Activated T-cell treated with anti-CD3 and anti-CD28 coated beads, Interleukin-2, amount 50 U/mL, for 72 hours (primary cell): ENCODE measurements around the gene SELENOI. TPM values are rescaled to one million over a fixed set of nuclear protein-coding genes. Genes with fewer than 3 reads are reported as not detected.
A peak's percentile ranks its signal among the peaks of the same experiment; 100 is the strongest.

Source experiments
- ATAC-seq, 2 donors: fragments of 150-1000 bp; cut with Tn5 transposase; replicated peaks in 1 of 2; 2 replicates each; pipeline ENCODE4 v1.10.0; 2021; ENCODE audit warnings: moderate library complexity in 2 of 2, mild to moderate bottlenecking in 1 of 2
- DNase-seq, 2 donors: peaks; one replicate each; pipeline ENCODE4 v3.0.0; 2021 to 2022; ENCODE audit warnings: mixed read lengths in 1 of 2
- H3K27ac Mint-ChIP-seq: one replicate; pipeline ENCODE4 v1.8.0; 2022; ENCODE audit warnings: mild to moderate bottlenecking, moderate library complexity, mixed read lengths
- H3K27me3 Mint-ChIP-seq: one replicate; pipeline ENCODE4 v1.8.0; 2022; ENCODE audit warnings: low read depth, mixed read lengths
- H3K36me3 Mint-ChIP-seq, 2 donors: one replicate each; pipeline ENCODE4 v1.8.0; 2022; ENCODE audit warnings: mixed read lengths in 2 of 2, mild to moderate bottlenecking in 1 of 2; ENCODE audit not compliant: insufficient read depth in 2 of 2
- H3K4me1 Mint-ChIP-seq: one replicate; pipeline ENCODE4 v1.8.0; 2022; ENCODE audit warnings: low read depth, mixed read lengths
- H3K4me3 Mint-ChIP-seq, 2 donors: one replicate each; pipeline ENCODE4 v1.8.0; 2022; ENCODE audit warnings: mild to moderate bottlenecking in 2 of 2, mixed read lengths in 2 of 2, moderate library complexity in 2 of 2
- H3K9me3 Mint-ChIP-seq, 2 donors: one replicate each; pipeline ENCODE4 v1.8.0; 2022; ENCODE audit warnings: mixed read lengths in 2 of 2
- total RNA-seq, 2 donors: library from RNA; stranded (reverse); gene quantifications; one replicate each; pipeline ENCODE4 v1.2.3, GENCODE V29; 2022

Gene SELENOI
- total RNA-seq, 2 donors from 2014 or later, result 35.0 to 38.9 TPM

DNA sequence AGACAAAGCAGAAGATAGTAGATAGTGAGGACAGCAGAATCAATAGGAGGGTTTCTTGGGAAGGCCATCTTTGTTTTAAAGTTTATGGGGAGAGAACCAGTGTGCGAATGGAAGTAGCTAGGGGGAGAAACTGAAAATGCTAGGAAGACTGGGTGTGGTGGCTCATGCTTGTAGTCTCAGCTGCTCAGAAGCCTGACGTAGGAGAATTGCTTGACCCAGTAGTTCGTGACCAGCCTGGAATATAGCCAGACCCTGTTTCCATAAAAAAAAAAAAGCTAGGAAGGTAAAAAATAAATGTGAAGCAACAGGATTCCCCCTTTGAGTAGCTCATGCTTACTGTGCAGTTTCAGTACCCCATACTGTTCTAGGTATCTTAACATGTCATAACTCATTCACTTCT is 36.6 kb downstream of the SELENOI start:
- Mint-ChIP-seq H3K4me3 (no peak overlapping the region), H3K27ac (no peak overlapping the region), H3K9me3 (no peaks in the 10 kb centered on the region), H3K4me1 (peaks cover 7% of the 10 kb centered on the region), H3K27me3 (no peaks in the 10 kb centered on the region), H3K36me3 (peaks cover 6 to 29% of the 10 kb centered on the region in 2 donors)
- DNase-seq, result no peak
- ATAC-seq, result no peak

- Mint-ChIP-seq H3K27me3 (no peaks in the 10 kb centered on the region), H3K9me3 (no peaks in the 10 kb centered on the region), H3K4me1 (peaks cover 2% of the 10 kb centered on the region), H3K36me3 (peaks cover 6 to 21% of the 10 kb centered on the region in 2 donors), H3K4me3 (no peak overlapping the region), H3K27ac (peak overlapping the region; percentile 24)
- DNase-seq (no peak), ATAC-seq (no peak)
These were observed 38.2 kb downstream of the SELENOI start for GRCh38 chr2:26384183-26384582.

GRCh38 chr2:26384597-26384996 is 38.7 kb downstream of the SELENOI start:
- no peak for DNase-seq
- peaks cover 6 to 21% of the 10 kb centered on the region in 2 donors for H3K36me3 Mint-ChIP-seq
- no peak overlapping the region for H3K27ac Mint-ChIP-seq
- H3K9me3 Mint-ChIP-seq, result no peaks in the 10 kb centered on the region
- ATAC-seq, result no peak
- H3K4me1 Mint-ChIP-seq, result peaks cover 5% of the 10 kb centered on the region
- no peaks in the 10 kb centered on the region for H3K27me3 Mint-ChIP-seq
- H3K4me3 Mint-ChIP-seq, result no peak overlapping the region

DNA sequence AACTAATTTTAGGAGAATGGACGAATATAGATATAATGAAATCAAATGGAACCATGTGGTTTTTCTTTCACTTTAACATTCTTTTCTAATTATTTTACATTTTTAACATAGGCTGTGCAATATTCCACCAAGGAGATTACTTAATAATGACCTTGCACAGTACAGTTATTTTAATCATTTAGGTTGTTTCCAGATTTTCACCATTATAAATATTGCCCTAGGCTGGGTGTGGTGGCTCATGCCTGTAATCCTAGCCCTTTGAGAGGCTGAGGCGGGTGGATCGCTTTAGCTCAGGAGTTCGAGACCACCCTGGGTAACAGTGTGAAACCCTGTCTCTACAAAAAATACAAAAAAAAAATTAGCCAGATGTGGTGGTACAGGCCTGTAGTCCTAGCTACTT is 41.2 kb downstream of the SELENOI start:
- H3K4me3 Mint-ChIP-seq, result no peak overlapping the region
- peaks cover 4 to 26% of the 10 kb centered on the region in 2 donors for H3K36me3 Mint-ChIP-seq
- DNase-seq (no peak), ATAC-seq (no peak)
- H3K9me3 Mint-ChIP-seq, result no peaks in the 10 kb centered on the region
- H3K27ac Mint-ChIP-seq, result no peak overlapping the region
- H3K4me1 Mint-ChIP-seq, result peaks cover 11% of the 10 kb centered on the region
- H3K27me3 Mint-ChIP-seq, result no peaks in the 10 kb centered on the region

DNA sequence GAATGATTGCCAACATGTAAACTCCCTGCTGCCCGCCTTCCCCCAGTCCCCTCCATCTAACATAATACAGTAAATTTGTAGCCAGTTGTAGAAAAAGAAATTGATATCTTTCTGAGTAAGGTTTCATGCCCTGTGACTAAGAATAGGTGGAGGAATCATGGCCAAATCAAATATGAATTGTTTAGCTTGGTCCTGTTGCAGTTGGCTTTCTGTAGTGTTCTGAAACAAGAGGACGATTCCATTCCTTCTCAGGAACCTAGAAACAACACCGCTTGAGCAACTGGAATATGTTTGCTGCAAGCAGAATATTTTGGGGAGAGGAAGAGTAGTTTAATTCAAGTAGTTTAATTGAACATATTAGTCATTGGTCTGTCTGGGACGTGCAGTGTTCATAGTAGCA is 48.8 kb downstream of the SELENOI start:
- H3K4me1 Mint-ChIP-seq, result peaks cover 31% of the 10 kb centered on the region
- no peaks in the 10 kb centered on the region for H3K9me3 Mint-ChIP-seq
- DNase-seq, result no peak
- no peak overlapping the region for H3K27ac Mint-ChIP-seq
- no peak overlapping the region for H3K4me3 Mint-ChIP-seq
- no peaks in the 10 kb centered on the region for H3K27me3 Mint-ChIP-seq
- no peak for ATAC-seq
- peaks cover 0 to 7% of the 10 kb centered on the region in 2 donors for H3K36me3 Mint-ChIP-seq

- Mint-ChIP-seq H3K9me3 (no peaks in the 10 kb centered on the region), H3K4me1 (peaks cover 33% of the 10 kb centered on the region), H3K27ac (no peak overlapping the region), H3K27me3 (no peaks in the 10 kb centered on the region), H3K4me3 (no peak overlapping the region), H3K36me3 (peaks cover 0 to 3% of the 10 kb centered on the region in 2 donors)
- no peak for DNase-seq
- no peak for ATAC-seq
These were observed 49.5 kb downstream of the SELENOI start for GRCh38 chr2:26395394-26395793.

DNA sequence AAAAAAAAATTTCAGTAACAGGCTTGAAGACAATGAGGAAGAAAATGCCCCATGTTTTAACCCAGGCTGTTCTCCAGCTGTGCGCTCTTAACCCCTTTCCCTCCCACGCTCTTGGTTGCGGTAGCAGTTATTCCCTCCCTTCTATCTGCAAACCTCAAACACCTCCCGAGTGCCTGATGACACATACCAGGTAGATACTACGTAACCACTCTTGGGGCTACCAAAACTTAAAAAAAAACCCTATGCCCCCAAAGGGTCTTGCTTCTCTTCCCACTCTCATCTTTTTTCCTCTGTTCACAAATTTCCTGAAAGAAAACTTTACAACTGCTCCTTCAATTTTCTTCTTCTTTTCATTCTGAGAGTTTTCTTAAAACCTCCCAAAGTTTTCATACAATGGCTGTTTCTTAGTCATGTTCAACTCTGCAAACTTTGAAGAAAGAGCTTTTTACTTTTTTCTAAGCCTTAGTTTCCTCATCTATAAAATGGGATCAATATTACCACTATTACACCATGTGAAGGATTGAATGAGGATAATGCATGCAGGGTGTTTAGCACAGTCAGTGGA is 50.9 kb downstream of the SELENOI start:
- DNase-seq (peak; percentile 50 to 70), ATAC-seq (peak; percentile 95)
- Mint-ChIP-seq H3K9me3 (no peaks in the 10 kb centered on the region), H3K4me3 (peak overlapping the region; percentile 34 to 56), H3K4me1 (peaks cover 29% of the 10 kb centered on the region), H3K27me3 (no peaks in the 10 kb centered on the region), H3K36me3 (peaks cover 0 to 3% of the 10 kb centered on the region in 2 donors), H3K27ac (peak overlapping the region; percentile 45)

- Mint-ChIP-seq H3K4me1 (peaks cover 26% of the 10 kb centered on the region), H3K9me3 (no peaks in the 10 kb centered on the region), H3K4me3 (no peak overlapping the region), H3K36me3 (no peaks in the 10 kb centered on the region), H3K27me3 (no peaks in the 10 kb centered on the region), H3K27ac (no peak overlapping the region)
- ATAC-seq (no peak), DNase-seq (no peak)
These were observed 53.9 kb downstream of the SELENOI start for GRCh38 chr2:26399771-26400376.

DNA sequence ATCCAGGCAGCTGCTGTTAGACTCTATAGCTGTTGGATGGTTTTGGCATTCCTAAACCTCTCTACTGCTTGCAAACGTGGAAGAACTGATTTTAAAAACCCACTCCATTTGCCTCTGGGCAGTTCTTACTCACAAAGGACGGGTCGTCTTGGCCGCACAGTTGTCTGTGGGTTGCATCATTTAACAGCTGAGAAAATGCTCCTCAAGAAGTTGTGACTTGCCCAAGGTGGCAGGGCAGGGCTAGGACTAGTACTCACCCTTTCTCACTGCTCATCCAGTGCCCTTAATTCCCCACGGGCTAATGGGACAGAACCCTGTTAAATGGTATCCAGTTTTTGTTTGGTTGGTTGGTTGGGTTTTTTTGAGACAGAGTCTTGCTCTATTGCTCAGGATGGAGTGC is 54.8 kb downstream of the SELENOI start:
- Mint-ChIP-seq H3K27ac (no peak overlapping the region), H3K4me1 (peaks cover 21% of the 10 kb centered on the region), H3K9me3 (no peaks in the 10 kb centered on the region), H3K36me3 (no peaks in the 10 kb centered on the region), H3K27me3 (no peaks in the 10 kb centered on the region), H3K4me3 (no peak overlapping the region)
- ATAC-seq (no peak), DNase-seq (no peak)

GRCh38 chr2:26401739-26402541 is 56.0 kb downstream of the SELENOI start, which contains the start of gene DRC1:
DRC1 (plus strand) TSS chr2:26401920; CDS start chr2:26401990, 70 bp downstream.
- Mint-ChIP-seq H3K36me3 (no peaks in the 10 kb centered on the region), H3K4me3 (peak within 1 kb of the TSS in 1 of 2 donors; percentile 19)
- ATAC-seq, result peak; percentile 39 to 41

GRCh38 chr2:26407526-26407925 is 61.6 kb downstream of the SELENOI start:
- Mint-ChIP-seq H3K27ac (no peak overlapping the region), H3K27me3 (peaks cover 8% of the 10 kb centered on the region), H3K4me3 (no peak overlapping the region), H3K36me3 (no peaks in the 10 kb centered on the region), H3K4me1 (peaks cover 11% of the 10 kb centered on the region), H3K9me3 (no peaks in the 10 kb centered on the region)
- no peak for DNase-seq
- no peak for ATAC-seq

More at GRCh38 chr2:26401739-26402541, 56.0 kb downstream of the SELENOI start, which contains the start of gene DRC1:
- Mint-ChIP-seq H3K4me1 (peaks cover 11% of the 10 kb centered on the region), H3K9me3 (no peaks in the 10 kb centered on the region), H3K27ac (no peak within 1 kb of the TSS), H3K27me3 (no peaks in the 10 kb centered on the region)
- peak; percentile 24 to 38 for DNase-seq

DNA sequence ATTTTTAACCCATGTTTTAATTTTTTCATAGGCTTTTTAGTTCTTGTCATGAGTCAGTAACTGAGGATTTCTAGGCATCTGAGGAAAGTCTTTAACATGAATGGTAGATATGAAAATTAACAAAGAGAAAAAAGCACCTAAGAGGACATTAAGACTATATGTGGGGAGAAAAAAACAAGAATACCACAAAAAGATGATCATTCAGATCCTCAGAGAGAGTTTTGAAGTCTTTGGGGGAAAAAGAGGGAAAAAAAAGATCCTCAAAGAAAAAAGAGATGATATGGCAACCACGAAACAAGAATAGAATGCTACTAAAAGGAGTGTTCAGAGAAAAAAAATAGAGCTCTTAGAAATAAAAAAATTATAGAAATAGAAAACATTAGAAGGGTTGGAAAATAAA is 63.8 kb downstream of the SELENOI start:
- H3K27me3 Mint-ChIP-seq, result peaks cover 8% of the 10 kb centered on the region
- no peaks in the 10 kb centered on the region for H3K36me3 Mint-ChIP-seq
- no peak overlapping the region for H3K4me3 Mint-ChIP-seq
- no peak overlapping the region for H3K27ac Mint-ChIP-seq
- ATAC-seq, result no peak
- H3K9me3 Mint-ChIP-seq, result no peaks in the 10 kb centered on the region
- H3K4me1 Mint-ChIP-seq, result peaks cover 14% of the 10 kb centered on the region
- DNase-seq, result no peak

- Mint-ChIP-seq H3K27me3 (peaks cover 8% of the 10 kb centered on the region), H3K36me3 (no peaks in the 10 kb centered on the region), H3K9me3 (no peaks in the 10 kb centered on the region), H3K4me3 (no peak overlapping the region), H3K4me1 (peaks cover 14% of the 10 kb centered on the region), H3K27ac (no peak overlapping the region)
- ATAC-seq (no peak), DNase-seq (no peak)
These were observed 64.9 kb downstream of the SELENOI start for GRCh38 chr2:26410764-26411243.
